ENCODE data around the gene DCAF5. TPM values are rescaled to one million over a fixed set of nuclear protein-coding genes. Genes with fewer than 3 reads are reported as not detected.

The DCAF5 gene
- total RNA-seq, 1 donor from 2014 or later, result 54.9 TPM

DNA sequence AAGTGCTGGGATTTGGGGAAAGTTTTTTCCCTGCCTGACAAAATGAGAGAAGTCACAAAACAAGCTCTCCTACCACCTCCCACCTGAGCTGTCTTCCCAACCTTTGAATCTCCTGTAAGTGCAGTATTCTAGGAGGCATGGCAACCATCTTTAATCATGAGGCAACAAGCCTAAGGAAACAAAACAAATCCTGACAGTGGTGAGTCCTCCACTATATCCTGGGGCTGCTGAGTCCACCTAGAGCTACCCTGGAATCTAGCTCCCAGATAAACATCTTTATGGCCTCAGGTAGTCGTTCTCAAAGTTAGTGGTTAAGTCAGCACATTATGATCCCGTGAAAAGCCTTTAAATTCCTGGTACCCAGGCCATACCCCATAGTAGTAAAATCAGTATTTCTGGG is 151.5 kb downstream of the DCAF5 start:
- Mint-ChIP-seq H3K27ac (no peak overlapping the region), H3K9me3 (peaks cover 9% of the 10 kb centered on the region), H3K36me3 (no peaks in the 10 kb centered on the region), H3K27me3 (no peaks in the 10 kb centered on the region), H3K4me3 (no peak overlapping the region), H3K4me1 (ENCODE audit: unreplicated experiment) (peaks cover 19% of the 10 kb centered on the region)
- no peak for DNase-seq (ENCODE audit: extremely low spot score, unreplicated experiment)
- TF ChIP-seq, protein P1, sequence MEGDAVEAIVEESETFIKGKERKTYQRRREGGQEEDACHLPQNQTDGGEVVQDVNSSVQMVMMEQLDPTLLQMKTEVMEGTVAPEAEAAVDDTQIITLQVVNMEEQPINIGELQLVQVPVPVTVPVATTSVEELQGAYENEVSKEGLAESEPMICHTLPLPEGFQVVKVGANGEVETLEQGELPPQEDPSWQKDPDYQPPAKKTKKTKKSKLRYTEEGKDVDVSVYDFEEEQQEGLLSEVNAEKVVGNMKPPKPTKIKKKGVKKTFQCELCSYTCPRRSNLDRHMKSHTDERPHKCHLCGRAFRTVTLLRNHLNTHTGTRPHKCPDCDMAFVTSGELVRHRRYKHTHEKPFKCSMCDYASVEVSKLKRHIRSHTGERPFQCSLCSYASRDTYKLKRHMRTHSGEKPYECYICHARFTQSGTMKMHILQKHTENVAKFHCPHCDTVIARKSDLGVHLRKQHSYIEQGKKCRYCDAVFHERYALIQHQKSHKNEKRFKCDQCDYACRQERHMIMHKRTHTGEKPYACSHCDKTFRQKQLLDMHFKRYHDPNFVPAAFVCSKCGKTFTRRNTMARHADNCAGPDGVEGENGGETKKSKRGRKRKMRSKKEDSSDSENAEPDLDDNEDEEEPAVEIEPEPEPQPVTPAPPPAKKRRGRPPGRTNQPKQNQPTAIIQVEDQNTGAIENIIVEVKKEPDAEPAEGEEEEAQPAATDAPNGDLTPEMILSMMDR (conservative IDR thresholded peaks at IDR 0.05), result no peak

Other genes starting within 250 kb of the DCAF5 start
- 128 and 176 TPM in 2 replicates for gene ACTN1, start 173.8 kb downstream of the DCAF5 start, total RNA-seq (ENCODE audit: low replicate concordance)
- 22.7 and 26.2 TPM in 2 replicates for gene EXD2, start 38.4 kb upstream of the DCAF5 start, total RNA-seq (ENCODE audit: low replicate concordance)
- 2.9 and 12.4 TPM in 2 replicates for gene GALNT16, start 107.0 kb upstream of the DCAF5 start, total RNA-seq (ENCODE audit: low replicate concordance)
- gene ERH, start 245.2 kb upstream of the DCAF5 start, total RNA-seq (ENCODE audit: low replicate concordance), result 238 and 308 TPM in 2 replicates
- gene SLC39A9, start 245.6 kb upstream of the DCAF5 start, total RNA-seq (ENCODE audit: low replicate concordance), result 60.9 and 74.8 TPM in 2 replicates

All from type B pancreatic cell (in vitro differentiated cells).